Mesendoderm (in vitro differentiated cells): ENCODE results near the gene CABP4.

ENCODE experiments used
- DNase-seq: peaks from one replicate; pipeline ENCODE4 v3.0.0; 2013
- H2AK5ac ChIP-seq: 2 replicates; pipeline ENCODE4 v1.6.1; 2013; ENCODE audit warnings: low read length, inconsistent platforms
- H2BK120ac ChIP-seq: 2 replicates; pipeline ENCODE4 v1.6.1; 2013; ENCODE audit warnings: low read depth, mild to moderate bottlenecking, low read length, moderate library complexity, mixed read lengths
- H2BK15ac ChIP-seq: replicated peaks from 2 replicates; pipeline ENCODE4 v1.6.1; 2013; ENCODE audit warnings: low read depth, mild to moderate bottlenecking, moderate library complexity
- H2BK5ac ChIP-seq: 2 replicates; pipeline ENCODE4 v1.6.1; 2013; ENCODE audit warnings: low read length, inconsistent platforms
- H3K18ac ChIP-seq: 2 replicates; pipeline ENCODE4 v1.6.1; 2013; ENCODE audit warnings: mild to moderate bottlenecking, low read length, mixed read lengths
- H3K23ac ChIP-seq: one replicate; pipeline ENCODE4 v1.6.1; 2013; ENCODE audit warnings: low read length
- H3K27ac ChIP-seq: 2 replicates; pipeline ENCODE4 v1.5.1; 2013; ENCODE audit warnings: low read depth, mild to moderate bottlenecking, inconsistent platforms, low read length, moderate library complexity
- H3K27me3 ChIP-seq: 2 replicates; pipeline ENCODE4 v1.6.1; 2013; ENCODE audit warnings: low read length, control low read depth, mild to moderate bottlenecking, inconsistent platforms; ENCODE audit not compliant: insufficient read depth, poor library complexity
- H3K36me3 ChIP-seq: 2 replicates; pipeline ENCODE4 v1.6.1; 2013; ENCODE audit warnings: low read length, inconsistent platforms; ENCODE audit not compliant: control insufficient read depth, insufficient read depth
- H3K4ac ChIP-seq: one replicate; pipeline ENCODE4 v1.6.1; 2013; ENCODE audit warnings: low read depth, mild to moderate bottlenecking, low read length, moderate library complexity
- H3K4me1 ChIP-seq: 2 replicates; pipeline ENCODE4 v1.6.1; 2013; ENCODE audit warnings: low read depth, low read length, inconsistent platforms; ENCODE audit not compliant: control insufficient read depth
- H3K4me2 ChIP-seq: 2 replicates; pipeline ENCODE4 v1.6.1; 2013; ENCODE audit warnings: low read length
- H3K4me3 ChIP-seq: 2 replicates; pipeline ENCODE4 v1.5.1; 2013; ENCODE audit warnings: mild to moderate bottlenecking, low read length
- H3K56ac ChIP-seq: one replicate; pipeline ENCODE4 v1.6.1; 2013; ENCODE audit warnings: low read length
- H3K79me1 ChIP-seq: 2 replicates; pipeline ENCODE4 v1.6.1; 2013; ENCODE audit warnings: low read length, inconsistent platforms
- H3K79me2 ChIP-seq: 2 replicates; pipeline ENCODE4 v1.6.1; 2013; ENCODE audit warnings: mild to moderate bottlenecking, low read length; ENCODE audit not compliant: control insufficient read depth, insufficient read depth
- H3K9ac ChIP-seq: 2 replicates; pipeline ENCODE4 v1.6.1; 2013; ENCODE audit warnings: low read length, inconsistent platforms
- H4K5ac ChIP-seq: one replicate; pipeline ENCODE4 v1.6.1; 2013; ENCODE audit warnings: low read length
- H4K8ac ChIP-seq: one replicate; pipeline ENCODE4 v1.6.1; 2013; ENCODE audit warnings: low read depth, mild to moderate bottlenecking, control low read depth, low read length, moderate library complexity
- WGBS: extraction: QIAGEN DNeasy Blood & Tissue Kit; methylation state at CpG from one replicate; pipeline ENCODE4 v1.1.7; 2013; ENCODE audit warnings: low lambda C conversion rate, missing lambda C conversion rate; ENCODE audit not compliant: insufficient coverage; ENCODE audit errors: extremely low coverage; 5-methylcytosine and 5-hydroxymethylcytosine counted together

CABP4 gene

GRCh38 chr11:67449116-67449844, 5.9 kb upstream of the CABP4 start:
- Histone ChIP-seq H3K4me3 (no peak overlapping the region), H2BK120ac (no peak overlapping the region), H3K4me2 (no peak overlapping the region), H3K4ac (no peak overlapping the region), H4K8ac (no peak overlapping the region), H3K4me1 (no peaks in the 10 kb centered on the region), H3K18ac (no peak overlapping the region), H2BK5ac (no peak overlapping the region), H3K79me2 (no peaks in the 10 kb centered on the region), H3K56ac (no peak overlapping the region), H3K36me3 (no peaks in the 10 kb centered on the region), H3K23ac (no peak overlapping the region), H3K9ac (no peak overlapping the region), H3K27me3 (no peaks in the 10 kb centered on the region), H3K79me1 (no peaks in the 10 kb centered on the region), H2BK15ac (no peak overlapping the region), H4K5ac (no peak overlapping the region), H2AK5ac (no peak overlapping the region), H3K27ac (no peak overlapping the region)
- no peak for DNase-seq
- WGBS: no CpG with 5 or more reads among the region's 9 CpGs

- Histone ChIP-seq H3K79me1 (no peaks in the 10 kb centered on the region), H3K56ac (no peak overlapping the region), H3K36me3 (no peaks in the 10 kb centered on the region), H3K79me2 (no peaks in the 10 kb centered on the region), H4K8ac (no peak overlapping the region), H3K4me2 (no peak overlapping the region), H3K4ac (no peak overlapping the region), H3K4me3 (no peak overlapping the region), H3K9ac (no peak overlapping the region), H2AK5ac (no peak overlapping the region), H3K27me3 (no peaks in the 10 kb centered on the region), H2BK5ac (no peak overlapping the region), H3K27ac (no peak overlapping the region), H3K18ac (no peak overlapping the region), H4K5ac (no peak overlapping the region), H3K23ac (no peak overlapping the region), H2BK120ac (no peak overlapping the region), H3K4me1 (no peaks in the 10 kb centered on the region), H2BK15ac (no peak overlapping the region)
- no CpG with 5 or more reads among the region's 25 CpGs for WGBS
- no peak for DNase-seq
Observed at GRCh38 chr11:67450796-67451657, 4.1 kb upstream of the CABP4 start.

- no peak overlapping the region for H3K18ac ChIP-seq
- no peak overlapping the region for H2BK5ac ChIP-seq
- no peak overlapping the region for H2AK5ac ChIP-seq
- no peak overlapping the region for H3K4me2 ChIP-seq
- H3K4me1 ChIP-seq: no peaks in the 10 kb centered on the region
- H4K8ac ChIP-seq: no peak overlapping the region
- H3K36me3 ChIP-seq: no peaks in the 10 kb centered on the region
- H3K9ac ChIP-seq: no peak overlapping the region
- H3K23ac ChIP-seq: no peak overlapping the region
- no peaks in the 10 kb centered on the region for H3K27me3 ChIP-seq
- H3K4me3 ChIP-seq: no peak overlapping the region
- no peak overlapping the region for H4K5ac ChIP-seq
- no peaks in the 10 kb centered on the region for H3K79me2 ChIP-seq
- DNase-seq: no peak
- H2BK120ac ChIP-seq: no peak overlapping the region
- WGBS: no CpG with 5 or more reads among the region's 14 CpGs
- no peak overlapping the region for H2BK15ac ChIP-seq
- H3K4ac ChIP-seq: no peak overlapping the region
- H3K56ac ChIP-seq: no peak overlapping the region
- no peak overlapping the region for H3K27ac ChIP-seq
- no peaks in the 10 kb centered on the region for H3K79me1 ChIP-seq
Observed at GRCh38 chr11:67451658-67451976, 3.5 kb upstream of the CABP4 start.

GRCh38 chr11:67452141-67452952, 2.8 kb upstream of the CABP4 start, which contains the start of gene GPR152:
TSS of gene GPR152 (minus strand) at chr11:67452729. CDS start at chr11:67452724, 5 bp downstream.
- Histone ChIP-seq H3K27ac (no peak within 1 kb of the TSS), H2BK15ac (no peak within 1 kb of the TSS), H3K79me1 (no peaks in the 10 kb centered on the region), H3K56ac (no peak within 1 kb of the TSS), H3K4me1 (no peaks in the 10 kb centered on the region), H2AK5ac (no peak within 1 kb of the TSS), H4K8ac (no peak within 1 kb of the TSS), H3K23ac (no peak within 1 kb of the TSS), H3K4me3 (no peak within 1 kb of the TSS), H2BK120ac (no peak within 1 kb of the TSS), H2BK5ac (no peak within 1 kb of the TSS), H3K27me3 (no peaks in the 10 kb centered on the region), H3K18ac (no peak within 1 kb of the TSS), H3K4me2 (no peak within 1 kb of the TSS), H3K79me2 (no peaks in the 10 kb centered on the region), H3K9ac (no peak within 1 kb of the TSS), H4K5ac (no peak within 1 kb of the TSS), H3K36me3 (no peaks in the 10 kb centered on the region), H3K4ac (no peak within 1 kb of the TSS)
- DNase-seq: no peak
- no CpG with 5 or more reads among the region's 33 CpGs for WGBS

- Histone ChIP-seq H2BK5ac (no peak overlapping the region), H2BK15ac (no peak overlapping the region)
- no CpG with 5 or more reads among the region's 21 CpGs for WGBS
Observed at GRCh38 chr11:67453816-67454732, 1.1 kb upstream of the CABP4 start.

More at GRCh38 chr11:67453816-67454732, 1.1 kb upstream of the CABP4 start:
- Histone ChIP-seq H3K18ac (no peak overlapping the region), H3K4me3 (no peak overlapping the region), H3K23ac (no peak overlapping the region), H3K79me2 (no peaks in the 10 kb centered on the region), H3K27ac (no peak overlapping the region), H4K8ac (no peak overlapping the region), H3K9ac (no peak overlapping the region), H3K79me1 (no peaks in the 10 kb centered on the region), H3K4me1 (no peaks in the 10 kb centered on the region), H4K5ac (no peak overlapping the region), H2BK120ac (no peak overlapping the region), H3K36me3 (no peaks in the 10 kb centered on the region), H3K56ac (no peak overlapping the region), H3K4ac (no peak overlapping the region), H2AK5ac (no peak overlapping the region), H3K4me2 (no peak overlapping the region), H3K27me3 (no peaks in the 10 kb centered on the region)
- DNase-seq: no peak
